GM21390 (cell line): Measurements from ENCODE around the gene ITSN1.
"Not testable (repeated sequence)": the region's sequence is repeated elsewhere in the genome, so short reads cannot be mapped to it uniquely, and the experiment has no call there.

Source experiments
- ATAC-seq: cut with Tn5 transposase; IDR thresholded peaks from one replicate; pipeline ENCODE4 v1.9.1; 2021; ENCODE audit not compliant: unreplicated experiment

The ITSN1 gene

DNA sequence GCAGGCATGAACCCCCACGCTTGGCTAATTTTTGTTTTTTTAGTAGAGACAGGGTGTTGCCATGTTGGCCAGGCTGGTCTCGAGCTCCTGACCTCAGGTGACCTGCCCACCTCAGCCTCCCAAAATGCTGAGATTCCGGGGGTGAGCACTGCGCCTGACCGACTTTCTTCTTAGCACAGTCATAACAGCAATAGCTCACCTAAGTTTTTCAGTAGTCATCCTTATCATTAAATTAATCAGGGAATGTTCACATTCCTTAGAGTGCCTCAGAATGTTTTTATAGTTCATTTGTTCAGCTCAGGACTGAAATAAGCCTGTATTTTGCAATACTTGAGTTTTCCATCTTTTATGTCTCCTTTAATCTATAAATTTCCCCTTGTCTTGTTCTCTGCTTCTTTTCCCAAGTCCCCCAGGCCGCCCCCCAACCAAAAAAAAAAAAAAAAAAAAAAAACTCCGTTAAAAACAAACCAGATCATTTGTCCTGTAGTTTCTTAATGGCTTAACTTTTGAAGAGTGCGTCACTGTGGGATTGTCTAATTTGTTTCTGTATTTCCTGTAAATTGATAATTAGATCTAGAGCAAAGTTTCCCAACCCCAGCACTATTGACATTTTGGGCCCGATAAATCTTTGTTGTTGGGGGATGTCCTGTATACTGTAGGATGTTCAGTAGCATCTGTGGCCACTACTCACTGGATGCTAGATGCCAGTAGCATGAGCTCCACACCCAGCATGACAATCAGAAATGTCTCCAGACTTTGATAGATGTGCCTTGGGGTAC, 120.7 kb downstream of the ITSN1 start:
- ATAC-seq = no peak

DNA sequence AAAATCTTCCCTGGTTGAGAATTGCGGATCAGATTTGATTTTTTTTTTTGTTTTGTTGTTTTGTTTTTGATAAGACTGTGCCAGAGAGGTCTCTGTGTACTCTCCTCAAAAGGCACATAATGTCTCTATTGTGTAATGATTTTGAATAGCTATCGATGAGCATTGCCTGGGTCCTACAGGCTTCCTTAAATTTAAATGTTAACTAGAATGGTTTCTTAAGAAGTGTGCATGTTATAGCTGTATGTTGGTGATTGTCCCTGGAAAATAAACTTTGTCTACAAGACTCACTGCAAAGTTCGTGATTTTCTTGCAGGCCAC, 121.2 kb downstream of the ITSN1 start:
- ATAC-seq = no peak

DNA sequence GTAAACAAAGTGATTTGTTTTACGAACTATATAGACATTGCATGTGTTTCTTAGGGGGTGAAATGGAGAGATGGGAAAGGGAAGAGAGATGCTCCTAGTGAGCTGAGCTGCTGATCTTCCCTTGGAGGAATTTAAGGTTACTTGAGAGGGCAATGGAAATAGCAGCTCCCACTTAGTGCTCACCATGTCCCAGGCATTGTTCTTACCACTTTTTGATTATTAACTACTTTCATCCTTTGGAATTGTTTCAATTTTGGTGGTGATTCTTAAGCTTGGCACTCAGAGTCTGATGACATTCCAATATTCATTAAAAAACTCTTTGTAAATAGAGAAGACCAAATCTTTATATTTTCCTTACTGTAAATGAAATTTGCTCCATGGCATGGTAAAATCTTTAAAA, 124.9 kb downstream of the ITSN1 start:
- no peak for ATAC-seq

DNA sequence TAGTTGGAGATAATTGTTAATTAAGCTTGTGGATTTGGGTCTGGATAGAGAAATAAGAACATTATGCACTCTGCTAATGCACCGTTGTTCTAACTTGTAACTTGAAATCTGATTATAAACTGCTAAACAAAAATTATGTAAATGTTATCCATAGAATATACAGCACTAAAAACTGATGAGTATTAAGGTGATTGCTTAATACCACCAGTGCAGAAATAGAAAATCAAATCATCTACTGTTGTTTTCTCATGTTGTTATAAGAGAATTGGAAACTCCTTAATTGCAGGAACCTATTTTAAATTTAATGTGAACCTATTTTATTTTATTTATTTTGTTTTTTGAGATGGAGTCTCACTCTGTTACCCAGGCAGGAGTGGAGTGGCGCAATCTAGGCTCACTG, 125.7 kb downstream of the ITSN1 start:
- no peak for ATAC-seq

DNA sequence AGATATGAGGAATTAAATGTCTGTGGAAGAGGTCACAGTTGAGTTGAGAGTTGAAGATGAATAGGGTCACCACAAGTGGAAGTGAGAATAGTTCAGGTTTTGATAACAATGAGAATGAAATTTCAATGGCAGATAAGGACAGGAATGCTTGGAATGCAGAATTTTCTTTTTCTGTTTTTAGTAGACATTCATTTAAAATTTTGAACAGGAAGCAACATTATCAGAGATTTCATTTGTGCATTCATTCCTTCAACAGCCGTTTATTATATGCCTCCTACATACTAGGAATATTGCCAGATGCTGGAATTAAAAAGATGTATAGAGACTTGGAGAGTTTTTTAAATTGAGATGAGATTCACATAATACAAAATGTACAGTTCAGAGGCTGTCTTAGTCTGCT, 126.8 kb downstream of the ITSN1 start:
- no peak for ATAC-seq

DNA sequence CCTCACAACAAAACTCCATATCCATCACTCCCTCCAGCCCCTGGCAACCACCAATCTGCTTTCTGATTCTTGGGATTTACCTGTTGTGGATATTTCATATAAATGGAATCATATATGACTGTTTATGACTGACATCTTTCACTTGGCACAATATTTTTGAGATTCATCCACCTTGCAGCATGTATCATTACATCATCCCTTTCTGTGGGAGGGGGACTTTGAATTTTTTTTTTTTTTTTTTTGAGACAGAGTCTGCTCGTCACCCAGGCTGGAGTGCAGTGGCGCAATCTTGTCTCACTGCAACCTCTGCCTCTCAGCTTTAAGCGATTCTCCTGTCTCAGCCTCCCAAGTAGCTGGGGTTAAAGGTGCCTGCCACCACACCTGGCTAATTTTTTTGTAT, 128.2 kb downstream of the ITSN1 start:
- ATAC-seq = no peak

DNA sequence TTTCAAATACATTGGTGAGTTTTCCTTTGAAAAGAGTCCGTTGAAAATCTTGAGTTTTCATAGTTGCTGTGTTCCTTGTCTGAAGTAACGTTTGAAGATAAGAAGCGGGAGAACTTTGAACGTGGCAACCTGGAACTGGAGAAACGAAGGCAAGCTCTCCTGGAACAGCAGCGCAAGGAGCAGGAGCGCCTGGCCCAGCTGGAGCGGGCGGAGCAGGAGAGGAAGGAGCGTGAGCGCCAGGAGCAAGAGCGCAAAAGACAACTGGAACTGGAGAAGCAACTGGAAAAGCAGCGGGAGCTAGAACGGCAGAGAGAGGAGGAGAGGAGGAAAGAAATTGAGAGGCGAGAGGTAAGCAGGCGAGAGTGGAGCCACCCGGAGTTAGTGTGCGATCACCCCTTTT, 129.7 kb downstream of the ITSN1 start:
- no peak for ATAC-seq

DNA sequence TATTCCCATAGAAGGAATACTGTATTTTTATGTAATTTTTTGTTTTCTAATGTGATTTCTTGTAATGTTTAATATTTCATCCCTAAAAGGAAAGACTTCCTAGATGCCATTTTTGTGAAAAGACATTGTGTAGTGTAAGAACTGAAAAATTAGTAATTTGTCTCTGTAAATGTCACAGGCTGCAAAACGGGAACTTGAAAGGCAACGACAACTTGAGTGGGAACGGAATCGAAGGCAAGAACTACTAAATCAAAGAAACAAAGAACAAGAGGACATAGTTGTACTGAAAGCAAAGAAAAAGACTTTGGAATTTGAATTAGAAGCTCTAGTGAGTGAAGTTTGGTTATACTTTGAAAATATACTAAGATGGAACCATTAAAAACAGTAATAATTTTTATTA, 132.2 kb downstream of the ITSN1 start:
- no peak for ATAC-seq

DNA sequence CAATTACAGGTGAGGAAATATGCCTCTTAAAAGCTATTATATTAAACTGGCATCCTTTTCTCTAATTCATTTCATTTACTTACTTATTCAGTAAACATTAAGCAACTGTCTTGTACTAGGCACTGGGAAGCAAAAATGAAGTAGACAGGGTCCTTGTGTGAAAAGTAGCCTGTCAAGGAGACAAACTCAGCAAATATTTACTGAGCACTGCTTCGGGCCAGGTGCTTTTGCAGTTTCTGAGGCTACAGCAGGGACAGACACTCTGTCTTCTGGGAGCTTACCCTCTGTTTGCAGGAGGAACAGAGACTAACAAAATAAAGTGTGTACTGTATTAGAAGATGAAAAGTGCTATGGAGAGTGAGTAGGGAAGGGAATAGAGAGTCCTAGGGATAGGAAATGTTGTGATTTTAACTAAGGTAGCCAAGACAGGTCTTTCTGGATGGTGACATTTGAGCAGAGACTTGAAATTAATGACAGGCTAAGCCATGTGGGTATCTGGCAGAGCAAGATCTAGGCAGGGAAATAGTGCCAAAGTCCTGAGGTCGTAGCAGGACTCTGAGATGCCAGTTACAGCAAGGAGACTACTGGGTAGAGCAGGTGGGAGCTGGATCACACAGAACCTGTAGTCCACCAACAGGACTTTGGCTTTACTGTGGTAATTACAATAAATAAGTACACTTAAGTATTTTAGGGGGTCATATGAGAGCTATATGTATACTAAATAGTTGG, 133.0 kb downstream of the ITSN1 start:
- no peak for ATAC-seq

DNA sequence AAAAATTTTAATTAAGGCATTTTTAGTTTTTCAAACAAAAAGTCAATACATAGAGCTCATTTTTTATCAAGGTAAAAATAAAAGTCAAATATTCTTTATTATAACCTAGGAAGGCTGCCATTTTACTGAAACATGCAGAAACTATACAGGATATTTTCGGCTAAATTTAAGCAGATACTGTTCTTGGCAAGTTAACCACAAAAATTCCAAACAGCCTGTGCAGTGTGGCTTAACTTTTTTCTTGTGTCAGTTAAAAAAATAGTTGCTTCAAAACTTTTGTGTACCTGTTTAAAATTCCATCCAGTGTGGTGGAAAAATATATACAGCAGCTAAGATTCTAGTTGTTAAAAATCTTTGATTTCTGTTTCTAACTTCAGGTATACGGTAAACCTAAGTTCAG, 138.3 kb downstream of the ITSN1 start:
- no peak for ATAC-seq

DNA sequence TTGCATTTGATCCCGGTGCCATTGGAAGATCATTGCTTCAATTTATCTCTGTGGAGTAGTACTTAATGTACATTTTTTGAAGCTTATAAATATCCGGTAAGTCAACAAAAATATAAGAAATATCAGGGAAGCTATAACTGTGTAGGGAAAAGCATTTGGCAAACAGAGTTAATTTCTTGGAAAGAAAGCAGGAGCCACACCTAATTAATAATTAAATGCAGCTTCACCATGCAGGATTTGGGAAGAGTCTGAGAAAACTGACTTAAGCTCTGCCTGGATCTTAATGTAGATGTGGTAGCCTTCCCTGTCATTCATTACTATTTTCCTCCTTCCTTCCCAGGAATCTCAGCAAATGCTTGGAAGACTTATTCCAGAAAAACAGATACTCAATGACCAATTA, 138.8 kb downstream of the ITSN1 start:
- no peak for ATAC-seq

DNA sequence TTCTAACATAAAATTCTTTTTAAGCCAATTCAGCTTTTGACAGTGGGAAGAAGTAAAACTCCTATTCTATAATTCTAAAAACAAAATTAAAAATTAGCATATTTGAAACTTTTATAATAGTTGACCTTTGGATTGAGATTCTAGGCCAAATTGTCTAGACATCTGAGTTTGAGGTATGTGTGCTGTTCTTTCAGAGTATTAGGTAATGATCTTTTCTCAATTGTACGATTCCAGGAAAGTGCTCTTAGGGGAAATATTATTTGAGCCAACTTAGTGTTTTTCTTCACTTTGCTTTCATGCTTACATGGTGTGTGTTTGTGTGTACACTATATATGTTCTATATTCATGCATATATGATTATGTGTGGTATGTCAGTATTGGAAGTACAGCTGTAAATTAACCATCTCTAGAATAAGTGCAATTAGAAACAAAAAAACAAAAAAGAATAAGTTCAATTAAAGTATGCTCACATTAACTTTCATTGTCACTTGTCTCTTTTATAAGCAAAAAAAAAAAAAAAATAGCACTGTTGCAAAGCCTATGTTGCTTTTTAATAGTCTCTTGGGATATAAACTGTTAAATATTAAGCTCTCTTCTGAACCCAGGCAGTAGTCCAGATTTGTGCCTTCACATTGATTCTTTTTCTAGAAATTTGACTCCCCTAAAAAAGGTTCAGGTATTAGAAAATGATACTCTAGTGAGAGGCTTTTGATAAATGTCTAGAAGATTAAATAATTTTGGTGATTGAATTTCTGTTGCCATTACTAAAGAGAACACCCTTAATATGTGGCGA, 141.1 kb downstream of the ITSN1 start:
- no peak for ATAC-seq

DNA sequence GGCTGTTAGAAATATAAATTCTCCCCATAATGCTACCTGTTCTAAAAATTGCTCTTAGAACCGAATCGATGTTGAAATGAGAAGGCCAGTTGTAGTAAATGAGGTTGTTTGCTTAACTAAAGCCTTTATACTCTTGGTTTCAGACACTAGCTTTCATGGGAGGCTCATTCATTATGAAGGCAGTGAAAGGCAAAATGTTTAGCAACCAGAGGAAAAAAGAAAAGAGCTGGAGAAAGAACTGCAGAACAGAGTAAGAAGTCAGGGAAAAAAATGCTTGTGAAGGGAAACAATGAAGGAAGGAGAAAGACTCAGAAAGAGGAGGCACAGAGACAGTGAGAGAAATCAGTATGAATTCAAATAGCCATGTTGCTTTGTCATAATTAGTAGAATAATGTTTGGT, 145.1 kb downstream of the ITSN1 start:
- no peak for ATAC-seq

DNA sequence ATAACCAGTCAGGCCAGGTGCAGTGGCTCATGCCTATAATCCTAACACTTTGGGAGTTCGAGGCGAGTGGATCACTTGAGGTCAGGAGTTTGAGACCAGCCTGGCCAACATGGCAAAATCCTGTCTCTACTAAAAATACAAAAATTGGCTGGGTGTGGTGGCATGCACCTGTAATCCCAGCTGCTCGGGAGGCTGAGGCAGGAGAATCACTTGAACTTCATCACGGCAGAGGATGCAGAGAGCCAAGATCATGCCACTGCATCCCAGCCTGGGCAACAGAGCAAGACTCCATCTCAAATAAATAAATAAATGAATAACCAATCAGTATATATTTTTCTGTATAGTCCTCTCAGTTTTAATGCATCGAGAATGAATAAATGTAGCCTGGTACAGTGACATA, 146.1 kb downstream of the ITSN1 start:
- not testable (repeated sequence) for ATAC-seq

DNA sequence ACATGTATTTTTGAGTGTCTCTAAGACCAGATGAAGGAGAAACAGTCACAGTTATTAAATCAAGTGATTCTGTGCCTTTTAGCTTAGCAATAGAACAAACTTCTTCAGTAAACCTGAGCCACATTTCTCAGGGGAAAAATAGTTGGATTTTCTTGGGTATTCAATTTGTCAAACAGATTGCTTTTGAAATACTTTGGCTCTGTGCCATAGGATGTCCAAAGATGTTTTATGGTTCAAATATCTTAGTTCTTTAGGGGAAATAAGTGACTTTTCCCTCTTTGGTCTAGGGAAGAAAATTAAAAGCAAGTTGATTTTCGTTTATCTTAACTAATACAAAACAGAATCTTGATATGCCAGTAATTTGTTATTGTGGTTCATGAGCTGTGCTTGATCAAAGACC, 147.4 kb downstream of the ITSN1 start:
- no peak for ATAC-seq

DNA sequence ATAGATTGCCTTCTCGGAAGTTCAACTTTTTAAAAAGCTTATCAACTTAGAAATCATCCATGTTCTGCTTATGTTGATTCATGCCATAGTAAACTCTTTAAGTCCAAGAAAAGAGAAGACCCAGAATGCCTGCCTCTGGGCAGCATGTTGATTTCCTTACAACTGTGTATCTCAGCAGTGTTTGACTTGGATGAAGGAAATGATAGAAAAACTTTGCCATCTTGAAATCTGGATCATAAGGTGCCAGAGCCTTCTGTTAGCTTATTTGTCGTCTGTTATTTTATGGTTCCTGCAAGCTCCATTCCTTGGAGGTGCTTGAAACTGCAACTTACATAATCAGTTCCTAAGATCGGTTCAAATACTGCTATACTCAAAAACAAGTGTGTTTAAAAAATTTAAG, 148.8 kb downstream of the ITSN1 start:
- ATAC-seq = no peak

DNA sequence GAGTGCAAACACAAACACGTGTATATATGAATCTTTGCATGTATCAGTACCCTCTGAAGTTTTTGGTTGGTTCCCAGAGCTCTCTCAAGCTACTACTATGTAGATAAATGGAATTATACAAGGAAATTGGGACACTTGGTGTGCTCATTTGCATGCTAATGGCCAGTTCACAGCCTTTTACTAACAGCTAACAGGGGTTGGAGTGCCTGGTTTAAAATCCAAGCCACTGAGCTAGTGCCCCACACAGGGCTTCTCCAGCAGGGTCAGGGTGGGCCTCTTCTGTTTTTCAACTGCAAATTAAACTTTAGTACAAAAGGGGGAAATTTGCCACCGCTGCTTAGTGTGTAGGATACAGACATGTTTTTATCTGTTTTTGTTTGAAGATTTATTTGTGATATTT, 152.3 kb downstream of the ITSN1 start:
- no peak for ATAC-seq

DNA sequence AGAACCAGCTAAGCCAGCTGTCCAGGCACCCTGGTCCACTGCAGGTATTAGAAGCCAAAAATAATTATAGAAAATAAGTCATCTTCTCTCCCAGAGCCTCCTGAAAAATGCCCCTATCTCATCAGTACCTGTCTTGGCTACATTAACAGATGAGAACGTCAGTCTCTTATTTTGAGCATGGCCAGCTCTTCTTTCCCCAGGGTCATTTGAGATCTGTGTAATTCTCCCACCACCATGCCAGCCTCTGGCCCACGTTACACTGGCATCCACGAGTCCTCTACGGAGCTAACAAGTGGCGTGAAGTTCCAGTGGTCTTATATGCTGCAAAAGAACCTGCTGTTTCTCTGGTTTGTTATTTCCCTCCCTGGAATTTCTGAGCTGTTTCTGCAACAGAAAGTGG, 155.3 kb downstream of the ITSN1 start:
- ATAC-seq = no peak

DNA sequence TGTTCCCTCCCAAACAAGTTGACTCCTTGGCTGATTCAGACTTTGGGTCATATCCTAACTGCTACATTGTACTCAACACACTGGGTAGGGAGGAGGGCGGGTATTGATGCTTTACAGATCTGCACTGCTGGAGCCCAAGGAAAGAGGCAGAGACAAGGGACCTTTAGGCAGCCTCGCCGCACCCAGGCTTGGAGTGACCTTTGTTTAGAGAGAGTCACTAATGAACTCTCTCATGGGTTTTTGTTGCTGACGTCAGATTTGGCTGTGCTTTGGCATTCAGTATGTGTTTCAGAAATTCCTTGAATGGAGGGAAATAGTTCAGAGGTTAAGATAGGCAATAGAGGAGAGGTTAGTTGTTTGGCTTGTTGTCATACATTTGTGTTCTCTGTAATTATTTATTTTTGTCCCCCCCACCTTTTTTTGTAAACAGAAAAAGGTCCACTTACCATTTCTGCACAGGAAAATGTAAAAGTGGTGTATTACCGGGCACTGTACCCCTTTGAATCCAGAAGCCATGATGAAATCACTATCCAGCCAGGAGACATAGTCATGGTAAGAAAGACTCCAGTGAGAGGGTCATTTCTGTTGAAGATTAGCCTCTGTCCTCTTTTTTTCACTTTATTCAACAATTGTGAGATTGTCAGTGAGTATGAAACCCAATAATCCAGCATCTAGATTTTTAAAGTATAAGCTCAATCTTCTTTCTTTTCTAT, 157.2 kb downstream of the ITSN1 start:
- no peak for ATAC-seq

DNA sequence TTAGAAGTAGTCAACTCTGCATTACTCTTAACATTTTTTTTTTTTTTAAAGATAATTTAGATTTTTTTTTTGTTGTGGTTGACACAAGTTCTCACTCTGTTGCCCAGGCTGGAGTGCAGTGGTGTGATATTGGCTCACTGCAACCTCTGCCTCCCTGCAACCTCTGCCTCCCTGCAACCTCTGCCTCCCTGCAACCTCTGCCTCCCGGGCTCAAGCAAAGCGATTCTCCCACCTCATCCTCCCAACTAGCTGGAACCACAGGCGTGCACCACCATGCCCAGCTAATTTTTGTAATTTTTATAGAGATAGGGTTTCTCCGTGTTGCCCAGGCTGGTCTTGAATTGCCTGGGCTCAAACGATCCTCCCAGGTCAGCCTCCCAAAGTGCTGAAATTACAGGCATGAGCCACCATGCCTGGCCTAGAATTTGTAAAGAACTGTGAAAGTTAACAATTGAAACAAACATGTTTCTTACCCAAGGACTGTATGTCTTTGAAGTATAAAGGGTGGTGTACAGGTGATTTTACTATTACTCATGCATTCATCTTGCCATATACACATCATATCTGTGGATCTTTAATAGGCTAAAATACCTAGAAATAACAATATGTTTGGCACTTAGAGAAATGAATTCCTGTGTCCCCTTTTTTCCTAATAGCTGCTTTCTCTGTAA, 158.6 kb downstream of the ITSN1 start:
- ATAC-seq = no peak
